ACC112 (cell line): ENCODE results near the gene ARPIN.

Experiments used
- H2AFZ ChIP-seq: fragments of 200-600 bp; sonication (generic); one replicate; pipeline ENCODE4 v1.6.0; 2017; ENCODE audit warnings: antibody characterized with exemption, low read length; ENCODE audit not compliant: unreplicated experiment
- H3K27ac ChIP-seq: fragments of 200-600 bp; sonication (generic); 2 replicates; pipeline ENCODE4 v1.5.1; 2014; ENCODE audit warnings: low read depth, mild to moderate bottlenecking, antibody characterized with exemption, low read length, moderate library complexity
- H3K27me3 ChIP-seq: fragments of 200-600 bp; sonication (generic); 2 replicates; pipeline ENCODE4 v1.6.1; 2014; ENCODE audit warnings: mild to moderate bottlenecking, antibody characterized with exemption, low read length, moderate library complexity, mixed read lengths; ENCODE audit not compliant: insufficient read depth
- H3K36me3 ChIP-seq: fragments of 200-600 bp; sonication (generic); 2 replicates; pipeline ENCODE4 v1.6.1; 2016; ENCODE audit warnings: mild to moderate bottlenecking, antibody characterized with exemption, low read length, moderate library complexity, mixed read lengths; ENCODE audit not compliant: insufficient read depth
- H3K4me1 ChIP-seq: fragments of 200-600 bp; sonication (generic); one replicate; pipeline ENCODE4 v1.6.1; 2016; ENCODE audit warnings: low read length, mixed read lengths; ENCODE audit not compliant: insufficient read depth, unreplicated experiment, control insufficient read depth
- H3K4me3 ChIP-seq: fragments of 200-600 bp; sonication (generic); 2 replicates; pipeline ENCODE4 v1.5.1; 2014; ENCODE audit warnings: mild to moderate bottlenecking, low read depth, low read length
- H3K79me2 ChIP-seq: fragments of 200-600 bp; sonication (generic); one replicate; pipeline ENCODE4 v1.6.0; 2016; ENCODE audit warnings: low read length; ENCODE audit not compliant: control insufficient read depth, unreplicated experiment, insufficient read depth

Gene ARPIN

DNA sequence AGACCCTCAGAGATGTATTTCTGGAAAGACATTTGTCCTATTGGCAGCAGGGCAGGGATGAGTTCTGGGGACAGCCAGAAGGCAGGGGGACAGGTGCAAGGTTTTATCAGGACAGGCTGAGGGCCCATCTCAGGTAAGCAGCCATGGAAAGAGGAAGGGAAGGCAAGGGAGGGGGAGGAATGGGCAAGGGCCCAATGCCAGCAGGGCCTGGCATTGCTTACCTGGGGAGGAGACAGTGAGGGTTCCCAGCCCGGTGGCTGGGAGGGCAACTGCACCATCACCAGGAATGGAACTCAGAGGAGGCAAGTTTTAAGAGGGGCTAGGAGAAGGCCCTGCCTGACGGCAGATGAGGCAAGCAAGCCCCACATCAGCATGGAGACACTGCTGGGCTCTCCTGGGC is 3.1 kb downstream of the ARPIN start:
- Histone ChIP-seq H3K4me3 (no peak overlapping the region), H3K4me1 (peaks cover 7% of the 10 kb centered on the region)

DNA sequence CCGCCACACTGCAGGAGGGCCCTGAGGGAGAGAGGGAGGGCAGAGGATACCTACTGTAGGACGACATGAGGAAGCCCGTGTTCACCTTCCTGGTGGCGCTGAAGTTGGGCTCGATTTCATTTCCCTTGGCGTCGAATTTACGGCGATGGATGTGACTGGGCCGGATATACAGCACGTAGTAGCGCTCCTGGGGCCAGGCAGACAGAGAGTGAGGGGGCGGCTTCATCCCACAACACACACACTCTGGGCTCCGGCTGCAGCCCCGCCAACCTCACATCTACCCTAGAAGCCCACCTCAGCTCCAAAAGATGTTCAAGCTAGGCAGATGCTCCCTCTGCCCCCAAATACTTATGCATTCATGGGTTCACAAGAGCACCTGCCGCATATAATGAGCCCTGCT is 4.5 kb downstream of the ARPIN start:
- no peaks in the 10 kb centered on the region for H3K36me3 ChIP-seq
- H2AFZ ChIP-seq, result no peak overlapping the region
- H3K27ac ChIP-seq, result no peak overlapping the region
- H3K79me2 ChIP-seq, result no peaks in the 10 kb centered on the region
- H3K4me1 ChIP-seq, result peaks cover 7% of the 10 kb centered on the region
- no peaks in the 10 kb centered on the region for H3K27me3 ChIP-seq
- no peak overlapping the region for H3K4me3 ChIP-seq

More for the DNA sequence above, 3.1 kb downstream of the ARPIN start:
- no peak overlapping the region for H2AFZ ChIP-seq
- no peaks in the 10 kb centered on the region for H3K27me3 ChIP-seq
- H3K27ac ChIP-seq, result no peak overlapping the region
- H3K36me3 ChIP-seq, result no peaks in the 10 kb centered on the region
- H3K79me2 ChIP-seq, result no peaks in the 10 kb centered on the region

DNA sequence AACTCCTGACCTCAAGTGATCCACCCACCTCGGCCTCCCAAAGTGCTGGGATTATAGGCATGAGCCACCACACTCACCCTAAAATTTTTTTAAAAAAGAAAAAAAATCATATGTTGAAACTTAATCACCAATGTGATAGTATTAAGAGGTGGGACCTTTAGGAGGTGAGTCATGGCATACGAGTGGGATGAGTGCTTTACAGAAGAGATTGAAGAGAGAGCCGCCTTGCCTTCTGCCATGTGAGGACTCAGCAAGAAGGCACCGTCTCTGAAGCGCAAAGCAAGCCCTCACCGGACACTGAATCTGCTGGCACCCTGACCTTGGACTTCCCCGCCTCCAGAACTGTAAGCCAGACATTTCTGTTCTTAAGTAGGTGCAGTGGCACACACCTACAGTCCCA is 5.5 kb downstream of the ARPIN start:
- Histone ChIP-seq H3K4me3 (no peak overlapping the region), H3K4me1 (peaks cover 7% of the 10 kb centered on the region), H3K27me3 (no peaks in the 10 kb centered on the region), H3K79me2 (no peaks in the 10 kb centered on the region), H3K36me3 (no peaks in the 10 kb centered on the region), H2AFZ (no peak overlapping the region), H3K27ac (no peak overlapping the region)

DNA sequence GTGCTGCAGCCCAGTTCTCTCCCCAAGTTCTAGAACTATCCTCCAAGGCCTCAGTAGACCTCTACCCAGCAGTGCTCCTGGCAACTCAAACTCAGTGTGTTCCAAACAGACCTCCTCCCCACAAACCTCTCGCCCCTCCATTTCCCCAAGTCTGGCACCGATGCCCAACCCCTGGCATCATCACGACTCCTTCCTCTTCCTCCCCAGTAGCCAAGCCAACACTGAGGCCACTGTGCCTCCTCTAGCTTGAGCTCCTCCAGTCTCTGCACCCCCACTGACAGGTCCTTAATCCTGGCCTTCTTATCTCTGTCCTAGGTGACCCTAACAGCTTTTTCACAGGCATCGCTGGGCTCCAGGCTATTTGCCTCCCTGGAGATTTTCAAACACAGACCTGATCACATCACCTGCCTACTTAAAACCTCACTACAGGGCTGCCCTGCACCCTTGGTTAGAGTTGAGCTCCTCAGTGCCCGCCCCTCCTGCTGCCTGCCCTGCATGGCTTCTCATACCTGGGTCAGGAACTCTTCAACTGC is 6.8 kb downstream of the ARPIN start:
- Histone ChIP-seq H3K36me3 (no peaks in the 10 kb centered on the region), H3K79me2 (no peaks in the 10 kb centered on the region), H3K4me1 (no peaks in the 10 kb centered on the region), H3K27me3 (no peaks in the 10 kb centered on the region), H3K4me3 (no peak overlapping the region), H3K27ac (no peak overlapping the region), H2AFZ (no peak overlapping the region)

DNA sequence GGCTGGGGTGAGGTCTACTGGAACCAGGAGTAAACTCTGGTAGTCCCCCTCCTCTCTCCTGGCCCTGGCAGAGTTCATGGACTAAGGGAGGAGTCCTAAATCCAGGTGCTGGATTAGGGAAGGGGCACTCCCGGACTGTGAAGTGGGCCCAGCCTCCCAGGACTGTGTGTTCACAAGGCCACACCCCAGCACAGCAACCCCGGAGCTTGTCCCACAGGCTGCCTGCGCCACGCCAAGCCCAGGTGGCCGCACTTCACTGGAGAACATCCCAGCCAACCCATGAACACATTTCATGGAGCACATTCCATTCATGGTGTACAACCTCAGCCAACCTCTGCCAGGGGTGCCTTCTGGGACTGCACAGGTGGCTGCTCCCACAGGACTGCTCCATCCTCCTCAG is 8.2 kb downstream of the ARPIN start:
- H3K4me3 ChIP-seq, result no peak overlapping the region
- no peaks in the 10 kb centered on the region for H3K79me2 ChIP-seq
- no peaks in the 10 kb centered on the region for H3K4me1 ChIP-seq
- no peak overlapping the region for H3K27ac ChIP-seq
- no peaks in the 10 kb centered on the region for H3K36me3 ChIP-seq
- H2AFZ ChIP-seq, result no peak overlapping the region
- no peaks in the 10 kb centered on the region for H3K27me3 ChIP-seq

DNA sequence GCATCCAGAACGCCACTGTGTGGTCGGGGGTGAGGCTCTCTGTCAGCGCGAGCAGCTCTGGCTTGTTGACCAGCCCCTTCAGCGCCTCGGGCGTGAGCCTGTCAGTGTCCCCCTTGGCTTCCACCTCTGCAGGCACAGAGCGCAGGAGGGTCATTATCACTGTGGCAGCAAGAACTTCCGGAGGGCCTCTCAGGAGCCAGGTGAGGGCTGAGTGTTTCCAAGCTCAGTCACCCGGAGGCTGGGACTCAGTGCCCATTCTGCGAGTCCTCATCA is 9.0 kb downstream of the ARPIN start:
- no peak overlapping the region for H2AFZ ChIP-seq
- H3K79me2 ChIP-seq, result no peaks in the 10 kb centered on the region

DNA sequence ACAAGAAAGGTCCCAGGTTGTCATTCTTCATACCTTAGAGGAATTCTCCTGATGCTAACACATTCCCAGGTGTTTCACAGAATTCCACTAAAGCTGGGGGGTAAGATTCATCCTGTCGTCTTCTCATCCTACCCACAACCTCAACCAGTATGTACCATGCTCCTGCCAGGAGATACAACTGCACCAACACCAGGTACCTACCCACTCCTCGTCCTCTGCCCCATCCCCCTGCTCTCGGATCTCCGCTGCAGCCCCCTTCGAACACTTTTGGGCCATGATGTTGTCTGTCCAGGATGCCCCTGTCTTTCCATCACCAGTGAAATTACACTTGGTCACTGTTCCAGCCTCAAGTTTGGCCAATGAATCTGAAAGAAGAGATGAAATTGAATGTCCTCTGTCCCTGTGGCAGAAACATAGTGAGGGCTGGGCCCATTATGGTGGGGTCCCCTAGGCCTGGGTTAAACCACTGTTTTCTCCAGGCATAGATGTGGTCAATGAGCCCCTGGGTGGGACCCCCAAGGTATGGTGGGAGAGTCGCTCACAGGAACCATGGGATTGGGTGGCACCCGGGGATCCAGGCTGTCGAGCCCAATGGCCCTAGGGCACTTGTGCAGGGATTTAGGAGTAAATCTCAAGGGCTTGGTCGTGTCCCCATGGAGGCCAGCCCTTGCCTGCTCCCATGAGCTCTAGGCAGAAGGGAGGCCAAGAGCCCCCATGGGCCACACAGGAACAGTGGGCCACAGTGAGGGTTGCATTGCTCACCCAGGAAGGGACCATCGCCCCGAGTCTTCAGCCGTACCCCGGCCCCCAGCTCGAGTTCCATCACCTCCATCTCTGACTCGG is 9.5 kb downstream of the ARPIN start:
- Histone ChIP-seq H3K4me3 (no peak overlapping the region), H3K27ac (no peak overlapping the region), H3K27me3 (no peaks in the 10 kb centered on the region), H3K36me3 (no peaks in the 10 kb centered on the region), H3K4me1 (no peaks in the 10 kb centered on the region), H2AFZ (no peak overlapping the region), H3K79me2 (no peaks in the 10 kb centered on the region)

More for the DNA sequence above, 9.0 kb downstream of the ARPIN start:
- Histone ChIP-seq H3K27me3 (no peaks in the 10 kb centered on the region), H3K4me1 (no peaks in the 10 kb centered on the region), H3K27ac (no peak overlapping the region), H3K36me3 (no peaks in the 10 kb centered on the region), H3K4me3 (no peak overlapping the region)

DNA sequence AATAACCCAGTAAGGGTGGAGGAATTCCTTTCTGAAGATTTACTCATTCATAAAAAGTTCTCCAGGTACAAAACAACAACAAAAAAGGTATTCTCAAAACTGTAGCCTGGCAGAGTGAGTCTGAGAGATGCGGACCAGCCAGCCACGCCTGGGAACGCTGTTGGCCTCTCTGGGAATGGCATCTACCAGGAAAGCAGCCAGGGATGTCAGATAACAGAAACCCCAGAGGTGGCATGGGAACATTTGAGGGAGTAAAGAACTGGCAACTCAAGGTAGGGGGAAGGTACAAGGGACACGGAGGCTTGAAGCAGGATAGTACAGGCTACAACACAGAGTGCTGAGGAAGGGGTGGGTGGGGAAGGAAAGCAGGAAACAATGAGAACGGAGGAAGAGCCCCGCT is 11.9 kb downstream of the ARPIN start:
- no peak overlapping the region for H3K27ac ChIP-seq
- H3K4me3 ChIP-seq, result no peak overlapping the region
- no peaks in the 10 kb centered on the region for H3K4me1 ChIP-seq
- no peaks in the 10 kb centered on the region for H3K36me3 ChIP-seq
- H3K27me3 ChIP-seq, result no peaks in the 10 kb centered on the region
- H3K79me2 ChIP-seq, result no peaks in the 10 kb centered on the region
- no peak overlapping the region for H2AFZ ChIP-seq

DNA sequence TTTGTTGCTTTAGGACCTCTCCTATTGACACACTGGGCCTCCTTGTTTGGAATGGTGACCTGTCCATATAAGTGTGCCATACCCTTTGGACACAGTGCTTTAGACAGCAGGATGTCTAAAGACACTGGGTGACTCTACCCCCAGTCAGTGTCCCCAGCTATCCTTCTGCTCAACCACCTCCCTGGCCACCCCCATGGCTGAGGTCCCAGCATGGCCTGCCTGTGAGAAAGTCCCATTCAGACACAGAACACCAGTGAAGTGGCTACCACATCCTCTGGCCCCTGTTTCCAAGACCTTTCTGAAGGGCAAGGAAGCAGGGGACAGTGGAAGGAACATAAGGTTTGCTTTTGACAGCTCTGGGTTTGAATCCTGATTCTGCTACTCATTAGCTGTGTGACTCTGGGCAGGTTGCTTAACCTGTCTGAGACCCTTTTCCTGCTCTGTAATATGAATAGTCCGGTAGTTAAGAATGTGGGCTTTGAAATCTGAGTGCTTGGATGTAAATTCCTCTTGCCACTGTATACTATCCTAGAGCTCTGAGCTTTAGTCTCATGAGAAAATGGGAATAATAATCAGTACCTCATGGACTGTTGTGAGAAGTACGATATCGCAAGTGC is 12.7 kb downstream of the ARPIN start:
- Histone ChIP-seq H3K79me2 (no peaks in the 10 kb centered on the region), H3K36me3 (no peaks in the 10 kb centered on the region), H2AFZ (no peak overlapping the region), H3K4me1 (no peaks in the 10 kb centered on the region), H3K4me3 (no peak overlapping the region), H3K27ac (no peak overlapping the region), H3K27me3 (no peaks in the 10 kb centered on the region)

DNA sequence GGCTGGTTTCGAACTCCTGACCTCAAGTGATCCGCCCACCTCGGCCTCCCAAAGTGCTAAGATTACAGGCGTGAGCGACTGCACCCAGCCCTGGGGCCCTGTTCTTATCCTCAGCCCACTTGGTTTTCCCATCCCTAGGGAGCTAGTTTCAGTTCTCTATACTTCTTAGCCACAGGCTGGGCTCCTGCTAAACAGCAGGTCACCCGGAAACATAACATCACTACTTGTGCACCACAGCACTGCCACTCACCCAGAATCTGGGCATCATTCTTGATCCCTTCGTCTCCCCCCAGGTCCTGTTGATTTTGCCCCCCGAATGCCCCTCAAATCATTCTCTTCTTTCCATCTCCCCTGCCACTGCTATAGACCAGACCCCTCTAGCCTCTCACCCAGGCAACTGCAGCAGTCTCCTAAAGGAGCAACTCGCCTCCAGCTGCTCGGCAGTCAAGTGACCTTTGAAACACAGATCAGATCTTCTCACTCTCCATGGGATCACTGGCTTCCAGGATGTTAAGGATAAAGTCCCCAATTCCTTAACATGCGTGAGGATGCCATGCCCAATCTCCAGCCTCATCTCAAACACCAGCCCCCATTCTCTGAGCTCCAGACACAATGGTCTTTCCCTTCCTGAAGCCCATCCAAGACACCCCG is 13.3 kb downstream of the ARPIN start:
- H3K4me1 ChIP-seq, result no peaks in the 10 kb centered on the region
- H3K79me2 ChIP-seq, result no peaks in the 10 kb centered on the region
- no peak overlapping the region for H3K4me3 ChIP-seq
- H3K27me3 ChIP-seq, result no peaks in the 10 kb centered on the region
- no peak overlapping the region for H2AFZ ChIP-seq
- no peak overlapping the region for H3K27ac ChIP-seq
- no peaks in the 10 kb centered on the region for H3K36me3 ChIP-seq
